ENCODE data around the gene CD101. TPM values are rescaled to one million over a fixed set of nuclear protein-coding genes. Genes with fewer than 3 reads are reported as not detected.

The CD101 gene
- total RNA-seq, 1 experiment from 2014 or later = 1.2 TPM

GRCh38 chr1:116958977-116959376 is 42.6 kb upstream of the CD101 start:
- Histone ChIP-seq H3K4me3 (replicated peaks in 1 of 2; ENCODE audit: low read depth in 1 of 2, low read length in 2 of 2) (no peak overlapping the region), H3K9me2 (ENCODE audit: insufficient read depth) (no peaks in the 10 kb centered on the region), H3K4me2 (ENCODE audit: low read length) (no peak overlapping the region), H3K4me1 (ENCODE audit: control insufficient read depth in 1 of 2, insufficient read depth in 2 of 2, low read length in 2 of 2) (no peaks in the 10 kb centered on the region), H3K27me3 (ENCODE audit: insufficient read depth, low read length) (no peaks in the 10 kb centered on the region), H4K20me1 (ENCODE audit: insufficient read depth) (no peaks in the 10 kb centered on the region), H3K9me3 (ENCODE audit: control insufficient read depth in 1 of 2, insufficient read depth in 1 of 2, low read depth in 1 of 2, low read length in 2 of 2) (no peaks in the 10 kb centered on the region), H3K9ac (ENCODE audit: low read length) (no peak overlapping the region), H3K36me3 (ENCODE audit: control insufficient read depth in 1 of 2, insufficient read depth in 2 of 2, low read length in 2 of 2) (peaks cover 0 to 6% of the 10 kb centered on the region in 2 experiments; a peak in 1 of 4 replicates), H3K27ac (ENCODE audit: low read depth, low read length) (no peak overlapping the region), H2AFZ (ENCODE audit: low read depth, low read length, poor library complexity, severe bottlenecking) (no peak overlapping the region), H3K79me2 (ENCODE audit: insufficient read depth, low read length) (no peaks in the 10 kb centered on the region)
- POLR2A ChIA-PET = no interaction called here
- no peak for ATAC-seq
- CTCF ChIA-PET = no interaction called here
- RAD21 ChIA-PET (ENCODE audit: low non-redundant PET in 1 of 2, low total read pairs in 2 of 2, uncharacterized antibody in 2 of 2, unreplicated experiment in 2 of 2) = no interaction called here
- no peak for TF ChIP-seq POLR2A (IDR thresholded peaks at IDR 0.05; ENCODE audit: borderline replicate concordance, extremely low read depth, insufficient read depth, insufficient read length)
- TF ChIP-seq SRF (IDR thresholded peaks at IDR 0.05; ENCODE audit: low read depth) = no peak
- TF ChIP-seq CBX3 (IDR thresholded peaks at IDR 0.05; ENCODE audit: low read depth) = no peak
- TF ChIP-seq TCF7L2 (IDR thresholded peaks at IDR 0.05; ENCODE audit: borderline replicate concordance, extremely low read depth, insufficient read depth, insufficient read length) = no peak
- TF ChIP-seq YY1 (IDR thresholded peaks at IDR 0.05; ENCODE audit: extremely low read depth, insufficient replicate concordance, low read depth, low read length) = no peak
- no peak for TF ChIP-seq EZH2 (IDR thresholded peaks at IDR 0.05)
- no peak for TF ChIP-seq ELF1 (IDR thresholded peaks at IDR 0.05; ENCODE audit: borderline replicate concordance, low read depth)
- TF ChIP-seq RAD21 (IDR thresholded peaks at IDR 0.05; ENCODE audit: low read depth) = no peak
- TF ChIP-seq ZFX (IDR thresholded peaks at IDR 0.05) = no peak
- intact Hi-C loops (cut with micrococcal nuclease) = no loop called here
- no peak for DNase-seq (ENCODE audit: low read depth, low spot score)
- no TSS peak for BruUV-seq (replicated peaks)

- no TSS peak for BruUV-seq (replicated peaks)
- ChIA-PET RAD21 (ENCODE audit: low non-redundant PET in 1 of 2, low total read pairs in 2 of 2, uncharacterized antibody in 2 of 2, unreplicated experiment in 2 of 2) (no interaction called here), POLR2A (no interaction called here), CTCF (no interaction called here)
- no peaks in the 10 kb centered on the region for H4K20me1 ChIP-seq (ENCODE audit: insufficient read depth)
- H3K79me2 ChIP-seq (ENCODE audit: insufficient read depth, low read length) = no peaks in the 10 kb centered on the region
- H3K4me1 ChIP-seq (ENCODE audit: control insufficient read depth in 1 of 2, insufficient read depth in 2 of 2, low read length in 2 of 2) = no peaks in the 10 kb centered on the region
- H2AFZ ChIP-seq (ENCODE audit: low read depth, low read length, poor library complexity, severe bottlenecking) = no peak overlapping the region
- no peaks in the 10 kb centered on the region for H3K9me2 ChIP-seq (ENCODE audit: insufficient read depth)
- no peak for ATAC-seq
- H3K9me3 ChIP-seq (ENCODE audit: control insufficient read depth in 1 of 2, insufficient read depth in 1 of 2, low read depth in 1 of 2, low read length in 2 of 2) = no peaks in the 10 kb centered on the region
- no peak overlapping the region for H3K4me2 ChIP-seq (ENCODE audit: low read length)
- no peak overlapping the region for H3K27ac ChIP-seq (ENCODE audit: low read depth, low read length)
- no peak overlapping the region for H3K4me3 ChIP-seq (replicated peaks in 1 of 2; ENCODE audit: low read depth in 1 of 2, low read length in 2 of 2)
- intact Hi-C loops (cut with micrococcal nuclease) = no loop called here
- H3K9ac ChIP-seq (ENCODE audit: low read length) = no peak overlapping the region
- H3K36me3 ChIP-seq (ENCODE audit: control insufficient read depth in 1 of 2, insufficient read depth in 2 of 2, low read length in 2 of 2) = peaks cover 2 to 6% of the 10 kb centered on the region in 2 experiments; a peak in 2 of 4 replicates
- no peak for DNase-seq (ENCODE audit: low read depth, low spot score)
- TF ChIP-seq SRF (IDR thresholded peaks at IDR 0.05; ENCODE audit: low read depth) (no peak), YY1 (IDR thresholded peaks at IDR 0.05; ENCODE audit: extremely low read depth, insufficient replicate concordance, low read depth, low read length) (no peak)
- H3K27me3 ChIP-seq (ENCODE audit: insufficient read depth, low read length) = no peaks in the 10 kb centered on the region
Observed at GRCh38 chr1:116961606-116962005, 40.0 kb upstream of the CD101 start.
